T-helper 2 cell treated with Interferon-gamma antibody and Interleukin-4, amounts not matched to agents 100 ng/mL and 5 ng/mL, for 36 hours (primary cell): Measurements from ENCODE around the gene SHISAL2A. TPM values are rescaled to one million over a fixed set of nuclear protein-coding genes. Genes with fewer than 3 reads are reported as not detected.

Experiments
- intact Hi-C: fragments of 100-400 bp; cut with micrococcal nuclease; formaldehyde crosslinking; loops from one replicate; pipeline ENCODE4 v1.15.1; 2023
- total RNA-seq: library from RNA; stranded (reverse); gene quantifications from 2 replicates; pipeline ENCODE4 v1.2.3, GENCODE V29; 2022

The SHISAL2A gene
- total RNA-seq, 1 donor from 2014 or later: 6.1 TPM

DNA sequence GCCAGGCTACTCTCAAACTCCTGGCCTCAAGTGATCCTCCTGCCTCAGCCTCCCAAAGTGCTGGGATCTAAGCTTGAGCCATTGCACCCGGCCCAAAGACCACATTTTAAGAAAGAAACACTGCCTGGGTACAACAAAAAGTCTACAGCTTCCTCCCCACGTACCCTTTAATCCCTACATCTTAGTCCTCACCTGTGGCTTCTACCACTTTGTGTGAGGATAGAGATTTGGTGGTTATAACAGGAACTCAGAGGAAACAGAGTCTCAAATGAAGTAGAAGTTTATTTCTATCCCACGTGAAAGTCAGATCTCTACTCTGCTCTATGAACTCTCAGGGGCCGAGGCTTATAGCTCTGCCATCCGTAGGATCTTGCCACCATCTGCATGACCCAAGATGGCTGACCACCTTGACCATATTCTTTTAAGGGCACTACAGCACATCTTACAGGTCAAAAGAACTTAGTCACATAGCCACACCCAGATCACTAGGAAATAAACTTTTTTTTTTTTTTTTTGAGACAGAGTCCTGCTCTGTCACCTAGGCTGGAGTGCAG lies 17.4 kb upstream of the SHISAL2A start:
- intact Hi-C loops: no loop called here

DNA sequence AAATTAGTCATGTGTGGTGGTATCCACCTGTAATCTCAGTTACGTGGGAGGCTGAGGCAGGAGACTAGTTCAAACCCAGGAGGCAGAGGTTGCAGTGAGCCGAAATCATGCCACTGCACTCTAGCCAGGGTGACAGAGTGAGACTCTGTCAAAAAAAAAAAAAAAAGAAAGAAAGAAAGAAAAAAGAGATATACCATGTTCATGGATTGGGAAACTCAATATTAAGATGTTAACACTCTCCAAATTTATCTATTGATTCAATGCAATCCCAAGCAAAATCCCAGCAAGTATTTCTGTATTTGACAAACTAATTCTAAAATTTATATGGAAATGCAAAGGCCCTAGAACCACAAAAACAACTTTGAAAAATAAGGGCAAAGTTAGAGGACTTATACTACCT lies 11.0 kb upstream of the SHISAL2A start:
- intact Hi-C loops: no loop called here

DNA sequence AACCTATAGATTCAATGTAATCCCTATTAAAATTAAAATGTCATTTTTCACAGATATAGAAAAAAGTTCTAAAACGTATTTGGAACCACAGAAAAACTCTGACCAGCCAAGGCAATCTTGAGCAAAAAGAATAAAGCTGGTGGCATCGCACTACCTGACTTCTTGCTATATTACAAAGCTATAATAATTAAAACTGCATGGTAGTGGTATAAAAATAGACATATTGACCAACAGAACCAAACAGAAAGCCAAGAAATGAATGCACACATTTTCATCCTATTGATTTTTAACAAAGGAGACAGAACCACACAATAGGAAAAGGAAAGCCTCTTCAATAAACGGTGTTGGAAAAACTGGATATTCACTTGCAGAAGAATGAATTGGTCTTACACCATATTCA lies 9.2 kb upstream of the SHISAL2A start:
- intact Hi-C loops: no loop called here

DNA sequence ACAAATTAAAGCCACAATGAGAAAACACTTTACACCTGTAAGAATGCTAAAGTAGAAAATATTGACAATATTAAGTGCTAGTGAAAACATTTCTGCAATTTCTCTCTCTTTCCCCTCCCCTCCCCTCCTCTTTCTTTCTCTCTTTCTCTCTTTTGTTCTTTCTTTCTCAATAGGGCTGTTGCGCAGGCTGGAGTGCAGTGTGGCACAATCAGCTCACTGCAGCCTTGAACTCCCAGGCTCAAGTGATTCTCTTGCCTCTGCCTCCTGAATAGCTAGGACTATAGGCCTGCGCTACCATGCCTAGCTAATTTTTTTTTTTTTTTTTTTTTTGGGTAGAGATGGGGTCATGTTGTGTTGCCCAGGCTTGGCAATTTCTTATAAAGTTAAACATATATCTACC lies 5.9 kb upstream of the SHISAL2A start:
- intact Hi-C loops: no loop called here

DNA sequence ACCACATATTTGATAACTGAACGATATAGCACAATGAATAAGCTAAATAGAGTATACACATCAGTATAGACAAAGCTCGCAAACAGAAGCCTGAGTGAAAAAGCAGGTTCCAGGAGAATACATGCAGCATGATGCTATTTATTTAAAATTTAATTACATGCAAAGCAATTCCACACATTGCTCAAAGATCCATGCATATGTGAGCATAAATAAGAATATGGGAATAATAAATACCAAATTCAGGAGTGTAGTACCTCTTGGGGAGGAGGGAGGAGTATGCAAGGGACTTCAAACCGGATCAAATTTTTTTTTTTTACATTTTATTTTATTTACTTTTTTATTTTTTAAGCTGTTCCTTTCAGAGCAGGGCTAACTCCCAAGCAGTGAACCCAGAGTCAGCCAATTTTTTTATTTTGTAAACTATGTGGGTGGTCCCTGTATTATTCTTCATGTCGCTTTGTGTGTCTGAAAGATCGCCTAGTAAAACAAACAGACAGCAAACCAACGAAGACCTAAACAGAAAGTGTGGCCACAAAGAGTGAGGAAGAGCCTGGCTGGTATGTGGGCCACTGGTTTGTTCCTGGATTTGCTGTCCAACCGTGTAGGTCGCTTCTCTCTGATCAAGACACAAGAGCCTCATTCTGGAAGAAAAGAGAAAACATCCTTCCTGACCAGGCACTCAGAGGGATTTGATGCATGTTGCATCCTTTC lies 4.2 kb upstream of the SHISAL2A start:
- intact Hi-C loops: no loop called here

DNA sequence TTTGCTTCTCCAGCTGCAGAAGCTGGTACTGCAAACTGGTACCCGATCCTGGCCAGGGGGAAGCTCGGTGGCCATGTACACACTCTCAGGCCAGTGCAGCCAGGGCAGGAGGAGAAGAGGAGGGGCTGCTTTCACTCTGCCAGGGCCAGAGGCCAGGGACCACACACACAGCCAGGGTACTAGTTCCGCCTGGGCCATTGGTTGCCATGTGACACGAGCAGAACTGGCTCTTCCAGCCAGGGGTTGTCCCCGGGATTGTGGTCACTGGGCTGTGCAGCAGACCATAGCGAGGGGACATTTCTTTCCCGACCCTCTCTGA lies 3.7 kb upstream of the SHISAL2A start:
- intact Hi-C loops: no loop called here

DNA sequence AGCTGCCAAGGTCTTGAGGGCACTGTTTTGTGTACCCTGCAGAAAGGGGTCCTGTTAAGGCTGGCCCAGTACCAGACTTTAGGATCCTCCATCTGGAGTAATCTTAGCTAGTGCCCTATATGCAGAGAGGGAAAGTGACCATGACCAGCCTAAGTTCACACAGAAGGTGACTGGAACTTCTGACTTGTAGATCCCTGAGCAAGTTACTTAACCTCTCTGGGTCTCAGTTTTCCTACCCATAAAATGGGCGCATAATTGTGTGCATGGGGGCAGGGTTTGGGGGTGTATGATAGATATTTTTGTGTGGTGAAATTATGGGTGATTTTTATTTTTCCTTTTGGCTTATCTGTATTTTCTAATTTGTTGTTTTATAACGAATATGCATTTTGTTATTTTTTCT lies 3.3 kb upstream of the SHISAL2A start:
- intact Hi-C loops: no loop called here

DNA sequence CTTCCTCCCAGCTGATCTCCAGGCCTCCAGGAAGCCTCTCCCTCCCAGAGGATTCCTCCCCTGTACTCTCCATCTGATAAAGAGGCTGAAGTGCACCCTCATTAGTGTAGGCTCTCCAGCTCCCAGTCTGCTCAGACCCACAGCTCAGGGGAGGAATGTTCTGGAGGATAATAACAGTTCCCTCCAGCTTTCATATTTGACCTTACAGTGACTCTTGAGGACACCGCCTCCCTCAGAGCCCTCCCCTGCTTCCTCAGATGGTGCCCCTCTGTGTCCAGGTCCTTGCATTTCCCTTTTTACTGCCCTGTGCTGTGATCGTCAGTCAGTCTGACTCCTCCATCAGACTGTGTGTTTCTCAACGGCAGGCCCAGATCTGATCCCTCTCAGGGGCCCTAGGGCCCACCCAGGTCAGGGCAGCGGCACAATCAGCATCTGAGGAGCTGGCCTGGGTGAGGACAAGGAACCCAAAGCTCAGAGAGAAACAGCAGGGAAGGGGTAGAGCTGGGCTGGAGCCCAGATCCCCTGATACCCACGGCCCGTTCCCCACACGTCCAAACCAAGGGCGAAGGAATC lies 1.1 kb upstream of the SHISAL2A start:
- intact Hi-C loops: no loop called here

DNA sequence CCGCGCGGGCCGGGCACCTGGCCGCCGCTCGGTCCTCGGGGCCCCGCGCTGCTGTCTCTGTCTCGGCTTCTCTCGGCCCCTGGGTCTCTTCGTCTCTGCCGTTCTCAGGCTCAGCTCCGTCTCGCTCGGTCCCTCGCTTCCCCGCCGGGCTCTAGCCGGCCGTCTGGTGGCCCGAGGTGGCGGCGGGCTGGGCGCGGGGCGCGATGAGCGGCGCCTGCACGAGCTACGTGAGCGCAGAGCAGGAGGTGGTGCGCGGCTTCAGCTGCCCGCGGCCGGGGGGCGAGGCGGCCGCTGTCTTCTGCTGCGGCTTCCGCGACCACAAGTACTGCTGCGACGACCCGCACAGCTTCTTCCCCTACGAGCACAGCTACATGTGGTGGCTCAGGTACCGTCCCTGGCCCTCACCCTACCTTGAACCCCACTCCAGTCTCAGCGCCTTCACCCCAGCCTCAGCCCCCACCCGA lies 355 bp downstream of the SHISAL2A start:
- intact Hi-C loops: no loop called here

DNA sequence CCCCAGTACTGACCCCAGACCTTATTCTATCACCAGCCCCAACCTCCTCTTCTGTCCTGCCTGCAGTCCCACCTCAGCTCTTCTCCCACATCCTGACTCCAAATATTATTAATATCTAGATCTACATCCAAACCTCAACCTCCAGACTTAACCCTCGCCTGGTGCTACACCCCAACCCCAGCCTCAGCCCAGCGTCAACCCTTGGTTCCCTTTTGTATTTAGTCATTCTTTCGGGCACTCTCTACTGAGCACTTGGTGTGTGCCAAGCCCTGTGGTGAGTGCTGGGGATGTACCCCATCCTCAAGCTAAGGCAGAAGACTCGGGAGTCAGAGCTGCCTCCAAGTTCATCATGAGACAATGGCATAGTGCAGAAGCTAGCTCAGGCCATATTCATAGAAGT lies 1.1 kb downstream of the SHISAL2A start:
- intact Hi-C loops: no loop called here

DNA sequence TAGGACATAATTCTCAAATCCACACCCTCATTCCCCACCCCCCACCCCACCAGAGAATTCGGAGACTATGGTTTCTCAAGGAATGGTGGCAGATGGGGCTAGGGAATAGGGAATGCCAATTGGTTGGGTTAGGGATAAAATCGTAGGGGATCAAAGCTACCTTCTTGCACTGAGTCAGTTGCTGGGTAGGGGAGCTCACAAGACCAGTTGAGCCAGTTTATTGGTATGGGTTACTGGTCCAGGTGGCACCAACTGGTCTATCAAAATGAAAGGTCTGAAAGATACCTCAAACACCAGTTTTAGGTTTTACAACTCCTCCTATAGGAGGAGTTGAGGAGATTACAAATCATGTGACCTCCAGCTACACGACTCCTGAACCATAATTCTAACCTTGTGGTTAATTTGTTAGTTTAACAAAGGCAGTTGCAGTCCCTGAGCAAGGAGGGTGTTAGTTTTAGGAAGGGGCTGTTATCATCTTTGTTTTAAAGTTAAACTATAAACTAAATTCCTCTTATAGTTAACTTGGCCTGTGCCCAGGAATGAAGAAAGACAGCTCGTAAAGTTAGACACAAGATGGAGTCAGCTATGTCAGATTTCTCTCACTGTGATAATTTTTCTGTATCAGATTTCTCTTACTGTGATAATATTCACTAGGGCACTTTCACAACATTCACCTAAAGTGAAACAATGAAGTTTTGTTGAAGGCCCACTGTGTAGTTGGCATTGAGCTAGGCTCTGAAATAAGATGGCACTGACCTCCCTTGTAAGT lies 2.5 kb downstream of the SHISAL2A start:
- intact Hi-C loops: loop anchor here (5.0 kb wide), 1 partner anchor 52 kb away; no protein-coding TSS in a partner anchor

DNA sequence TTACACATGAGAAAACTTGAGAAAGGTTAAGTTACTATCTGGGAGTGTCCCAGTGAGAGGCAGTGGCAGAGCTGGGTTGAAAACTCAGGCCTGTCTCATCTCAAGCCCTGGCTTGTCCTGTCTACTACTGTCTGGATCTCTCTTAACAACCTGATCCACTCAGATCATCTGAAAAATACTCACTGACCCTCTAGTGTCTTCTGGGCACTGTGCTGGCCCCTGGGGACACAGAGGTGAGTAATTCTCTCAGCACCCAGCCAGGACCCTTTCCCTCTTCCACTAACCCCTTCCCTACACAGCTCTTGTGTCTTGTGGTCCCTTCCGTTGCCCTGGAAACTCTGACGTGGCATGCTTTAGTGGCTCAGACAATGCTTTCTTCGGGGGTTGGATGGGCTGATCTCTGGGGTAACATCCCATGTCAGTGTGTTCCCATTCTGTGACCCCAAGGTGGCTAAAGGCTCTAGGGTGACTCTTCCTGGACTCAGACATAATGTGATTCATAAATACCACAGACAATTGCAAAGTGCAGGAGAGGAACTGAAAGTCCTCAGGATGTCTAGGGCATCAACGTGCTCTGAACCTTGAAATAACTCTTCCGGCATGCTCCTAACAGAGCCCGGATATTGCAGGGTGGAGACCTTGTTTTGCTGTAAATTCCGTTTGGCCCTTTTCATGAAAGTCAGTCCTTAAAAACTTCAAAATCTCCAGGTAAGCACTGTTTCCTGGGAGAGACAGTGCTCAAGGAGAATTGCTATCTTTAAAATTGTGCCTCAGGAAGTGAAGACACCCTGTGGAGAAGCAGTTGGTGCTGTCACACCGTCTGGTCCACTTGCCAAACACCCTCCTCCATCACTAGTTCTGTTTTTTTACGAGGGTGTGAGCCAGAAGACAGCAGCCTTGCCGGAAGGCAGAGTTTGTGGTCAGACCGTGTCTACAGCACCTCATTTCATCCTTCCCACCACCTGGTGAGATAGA lies 4.0 kb downstream of the SHISAL2A start:
- intact Hi-C loops: loop anchor here (1.0 to 5.0 kb wide), 5 partner anchors 35 to 271 kb away; partner anchors contain the start of genes CC2D1B, GPX7, ORC1 and PRPF38A

DNA sequence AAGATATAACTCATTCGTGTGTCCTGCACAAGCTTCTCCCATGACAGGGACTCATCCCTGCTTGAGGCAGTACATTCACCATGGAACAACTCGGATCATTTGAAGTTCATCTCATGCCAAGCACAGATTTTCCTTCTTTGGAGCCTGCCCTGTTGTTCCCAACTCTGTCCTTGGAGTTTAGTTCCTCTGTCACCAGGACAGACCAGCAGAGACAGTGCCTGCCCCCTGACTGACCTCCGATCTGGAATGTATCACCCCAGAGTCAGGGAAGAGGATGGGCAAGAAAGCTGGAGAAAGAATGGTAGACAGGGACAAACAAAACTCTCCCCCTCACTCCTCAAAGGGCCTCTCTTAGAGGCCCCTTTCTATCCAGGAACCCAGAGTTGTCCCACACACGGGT lies 5.0 kb downstream of the SHISAL2A start:
- intact Hi-C loops: loop anchor here (1.0 to 5.0 kb wide), 5 partner anchors 36 to 272 kb away; partner anchors contain the start of genes CC2D1B, GPX7, ORC1 and PRPF38A

DNA sequence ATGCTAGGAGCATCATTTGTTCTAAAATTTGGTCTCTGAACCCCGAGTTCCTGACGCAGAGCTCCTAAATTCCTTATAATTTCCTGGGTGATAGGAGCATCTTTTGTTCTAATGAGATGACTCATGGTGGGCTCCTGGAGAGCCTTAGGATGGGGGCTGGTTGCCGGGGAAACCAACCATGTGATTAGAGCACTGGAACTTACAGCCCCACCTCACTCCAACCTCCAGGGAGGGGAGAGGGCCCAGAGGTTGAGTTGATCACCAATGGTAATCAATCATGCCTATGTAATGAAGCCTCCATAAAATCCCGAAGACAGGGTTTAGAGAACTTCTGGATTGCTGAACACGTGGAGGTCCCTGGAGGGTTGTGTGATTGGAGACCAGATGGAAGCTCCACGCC lies 7.7 kb downstream of the SHISAL2A start:
- intact Hi-C loops: no loop called here

DNA sequence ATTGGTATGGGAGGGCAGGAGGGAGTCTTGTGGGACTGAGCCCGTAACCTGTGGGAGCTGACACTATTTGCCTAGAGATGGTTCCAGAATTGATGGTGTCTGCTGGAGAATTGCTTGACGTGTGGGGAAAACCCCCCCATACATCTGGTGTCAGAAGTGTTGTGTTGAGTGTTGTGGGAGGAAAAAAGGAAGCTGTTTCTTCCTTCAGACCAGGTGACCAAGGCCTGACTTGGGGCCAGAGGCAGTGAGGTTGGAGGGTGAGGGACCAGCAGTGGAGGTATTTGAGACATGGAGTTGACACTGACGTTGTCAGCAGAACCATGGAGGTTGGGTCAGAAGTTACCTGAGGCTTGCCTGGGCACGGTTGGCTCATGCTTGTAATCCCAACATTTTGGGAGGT lies 8.3 kb downstream of the SHISAL2A start:
- intact Hi-C loops: no loop called here

DNA sequence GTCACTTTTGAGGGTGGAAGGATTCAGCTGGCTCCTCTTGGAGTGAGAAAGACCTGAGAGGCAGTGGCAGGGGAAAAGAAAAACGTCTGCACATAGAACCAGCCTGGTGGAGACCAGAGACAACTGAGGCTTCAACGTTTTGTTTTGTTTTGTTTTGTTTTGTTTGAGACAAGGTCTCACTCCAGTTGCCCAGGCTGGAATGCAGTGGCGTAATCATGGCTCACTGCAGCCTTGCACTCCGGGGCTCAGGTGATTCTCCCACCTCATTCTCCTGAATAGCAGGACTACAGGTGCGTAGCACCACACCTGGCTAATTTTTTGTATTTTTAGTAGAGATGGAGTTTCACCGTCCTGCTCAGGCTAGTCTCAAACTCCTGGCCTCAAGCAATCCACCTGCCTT lies 12.3 kb downstream of the SHISAL2A start:
- intact Hi-C loops: no loop called here

DNA sequence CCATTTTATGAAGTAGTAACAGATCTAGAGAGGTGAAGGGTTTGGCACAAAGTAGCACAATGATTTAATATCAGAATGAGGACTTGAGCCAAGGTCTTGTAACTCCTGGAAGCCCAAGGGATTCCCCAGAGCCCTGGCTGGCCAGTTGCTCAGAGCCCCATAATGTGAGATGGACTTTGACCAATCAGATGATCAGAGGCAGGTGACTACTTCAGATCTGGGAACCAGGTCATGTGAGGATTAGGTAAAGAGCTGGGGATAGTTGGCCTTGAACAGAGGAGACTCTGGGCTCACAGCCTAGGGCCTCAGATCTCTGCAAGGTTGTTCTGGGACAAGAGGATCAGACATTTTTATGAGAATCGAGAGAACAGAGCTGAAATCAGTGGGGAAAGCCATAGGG lies 18.9 kb downstream of the SHISAL2A start:
- intact Hi-C loops: no loop called here

DNA sequence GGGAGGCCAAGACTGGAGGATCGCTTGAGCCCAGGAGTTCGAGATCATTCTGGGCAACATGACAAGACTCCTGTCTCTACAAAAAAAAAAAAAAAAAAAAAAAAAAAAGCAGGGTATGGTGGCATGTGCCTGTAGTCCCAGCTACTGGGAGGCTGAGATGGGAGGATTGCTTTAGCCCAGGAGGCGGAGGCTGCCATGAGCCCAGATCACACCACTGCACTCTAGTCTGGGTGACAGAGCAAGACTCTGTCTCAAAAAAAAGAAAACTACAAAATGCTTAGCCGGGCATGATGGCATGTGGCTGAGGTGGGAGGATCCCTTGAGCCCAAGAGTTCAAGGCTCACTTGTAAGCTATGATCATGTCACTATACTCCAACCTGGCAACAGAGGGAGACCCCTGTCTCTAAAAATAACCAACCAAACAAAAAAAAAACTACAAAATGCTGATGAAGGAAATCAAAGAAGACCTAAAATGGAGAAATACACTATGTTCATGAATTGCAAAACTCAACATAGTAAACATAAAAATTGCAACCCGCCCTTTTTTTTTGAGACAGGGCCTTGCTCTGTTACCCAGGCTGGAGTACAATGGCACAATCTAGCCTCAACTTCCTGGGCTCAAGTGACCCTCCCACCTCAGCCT lies 20.4 kb downstream of the SHISAL2A start:
- intact Hi-C loops: no loop called here

DNA sequence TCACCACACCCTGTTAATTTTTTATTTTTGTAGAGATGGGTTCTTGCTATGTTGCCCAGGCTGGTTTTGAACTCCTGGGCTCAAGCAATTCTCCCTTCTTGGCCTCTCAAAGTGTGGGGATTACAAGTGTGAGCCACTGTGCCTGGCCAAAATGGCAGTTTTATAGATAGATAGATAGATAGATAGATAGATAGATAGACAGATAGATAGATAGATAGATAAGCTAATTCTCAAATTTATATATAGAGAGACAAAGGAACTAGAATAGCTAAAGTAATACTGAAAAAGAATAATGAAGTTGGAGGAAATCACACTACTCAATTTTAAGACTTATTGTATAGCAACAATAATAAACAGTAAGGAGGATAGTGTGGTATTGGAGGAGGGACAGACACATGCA lies 21.1 kb downstream of the SHISAL2A start:
- intact Hi-C loops: no loop called here

DNA sequence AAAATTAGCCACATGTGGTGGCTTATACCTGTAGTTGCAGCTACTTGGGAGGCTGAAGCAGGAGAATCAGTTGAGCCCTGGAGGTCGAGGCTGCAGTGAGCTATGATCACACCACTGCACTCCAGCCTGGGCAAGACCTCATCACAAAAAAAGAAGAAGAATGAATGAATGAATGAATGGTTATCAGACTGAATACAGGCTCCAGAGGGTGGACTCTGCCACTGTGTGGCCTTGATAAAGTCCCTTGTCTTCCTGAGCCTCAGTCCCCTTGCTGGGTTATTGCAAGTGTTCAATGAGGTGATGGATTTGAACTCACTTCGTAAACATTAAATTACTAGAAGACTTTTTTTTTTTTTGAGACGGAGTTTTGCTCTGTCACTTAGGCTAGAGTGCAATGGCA lies 24.7 kb downstream of the SHISAL2A start:
- intact Hi-C loops: no loop called here
